C4-2B (cell line): ENCODE data around the gene TMED1.
A peak's percentile ranks its signal among the peaks of the same experiment; 100 is the strongest.
"Not testable (repeated sequence)": the region's sequence is repeated elsewhere in the genome, so short reads cannot be mapped to it uniquely, and the experiment has no call there.

Experiments used
- H3K27ac ChIP-seq: fragments of 450-650 bp; 2 replicates; pipeline ENCODE4 v1.5.1; 2017
- ZFX ChIP-seq: fragments of 450-650 bp; IDR thresholded peaks from 2 replicates; pipeline ENCODE4 v1.6.1; 2017
- TF ChIP-seq, protein P1 (sequence below): fragments of 450-650 bp; conservative IDR thresholded peaks from 2 replicates; pipeline ENCODE4 v1.5.1; 2017; ENCODE audit warnings: mild to moderate bottlenecking

TMED1 gene

GRCh38 chr19:10868872-10869547 is 33.0 kb upstream of the TMED1 start:
- TF ChIP-seq, protein P1, sequence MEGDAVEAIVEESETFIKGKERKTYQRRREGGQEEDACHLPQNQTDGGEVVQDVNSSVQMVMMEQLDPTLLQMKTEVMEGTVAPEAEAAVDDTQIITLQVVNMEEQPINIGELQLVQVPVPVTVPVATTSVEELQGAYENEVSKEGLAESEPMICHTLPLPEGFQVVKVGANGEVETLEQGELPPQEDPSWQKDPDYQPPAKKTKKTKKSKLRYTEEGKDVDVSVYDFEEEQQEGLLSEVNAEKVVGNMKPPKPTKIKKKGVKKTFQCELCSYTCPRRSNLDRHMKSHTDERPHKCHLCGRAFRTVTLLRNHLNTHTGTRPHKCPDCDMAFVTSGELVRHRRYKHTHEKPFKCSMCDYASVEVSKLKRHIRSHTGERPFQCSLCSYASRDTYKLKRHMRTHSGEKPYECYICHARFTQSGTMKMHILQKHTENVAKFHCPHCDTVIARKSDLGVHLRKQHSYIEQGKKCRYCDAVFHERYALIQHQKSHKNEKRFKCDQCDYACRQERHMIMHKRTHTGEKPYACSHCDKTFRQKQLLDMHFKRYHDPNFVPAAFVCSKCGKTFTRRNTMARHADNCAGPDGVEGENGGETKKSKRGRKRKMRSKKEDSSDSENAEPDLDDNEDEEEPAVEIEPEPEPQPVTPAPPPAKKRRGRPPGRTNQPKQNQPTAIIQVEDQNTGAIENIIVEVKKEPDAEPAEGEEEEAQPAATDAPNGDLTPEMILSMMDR: no peak
- TF ChIP-seq ZFX: no peak
- H3K27ac ChIP-seq: no peak overlapping the region

- TF ChIP-seq ZFX: no peak
- TF ChIP-seq, protein P1: no peak
- no peak overlapping the region for H3K27ac ChIP-seq
Observed at GRCh38 chr19:10866495-10866894, 30.5 kb upstream of the TMED1 start.

DNA sequence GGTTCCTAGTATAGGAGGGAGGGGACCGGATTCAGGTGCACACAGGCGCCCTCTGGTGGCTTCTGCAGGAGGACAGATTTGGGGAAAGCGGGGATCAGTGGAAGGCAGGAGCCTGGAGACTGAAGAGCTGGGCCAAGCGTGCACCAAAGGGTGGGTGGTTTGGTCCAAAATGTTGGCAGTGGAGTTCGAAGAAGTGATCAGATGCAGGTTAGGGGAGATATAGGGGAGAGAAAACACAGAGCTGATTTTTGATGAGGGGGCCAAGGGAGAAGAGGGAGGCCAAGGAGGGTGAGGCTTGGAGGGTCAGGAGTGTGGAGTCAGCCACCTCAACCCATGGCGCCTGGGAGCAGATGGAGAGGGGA is 28.5 kb upstream of the TMED1 start:
- H3K27ac ChIP-seq: no peak overlapping the region
- TF ChIP-seq, protein P1: peak; percentile 98
- TF ChIP-seq ZFX: no peak

GRCh38 chr19:10863107-10863717 is 27.2 kb upstream of the TMED1 start:
- H3K27ac ChIP-seq: no peak overlapping the region
- TF ChIP-seq ZFX: no peak
- TF ChIP-seq, protein P1: no peak

GRCh38 chr19:10862561-10863106 is 26.6 kb upstream of the TMED1 start:
- no peak overlapping the region for H3K27ac ChIP-seq
- TF ChIP-seq ZFX: no peak
- TF ChIP-seq, protein P1: no peak

DNA sequence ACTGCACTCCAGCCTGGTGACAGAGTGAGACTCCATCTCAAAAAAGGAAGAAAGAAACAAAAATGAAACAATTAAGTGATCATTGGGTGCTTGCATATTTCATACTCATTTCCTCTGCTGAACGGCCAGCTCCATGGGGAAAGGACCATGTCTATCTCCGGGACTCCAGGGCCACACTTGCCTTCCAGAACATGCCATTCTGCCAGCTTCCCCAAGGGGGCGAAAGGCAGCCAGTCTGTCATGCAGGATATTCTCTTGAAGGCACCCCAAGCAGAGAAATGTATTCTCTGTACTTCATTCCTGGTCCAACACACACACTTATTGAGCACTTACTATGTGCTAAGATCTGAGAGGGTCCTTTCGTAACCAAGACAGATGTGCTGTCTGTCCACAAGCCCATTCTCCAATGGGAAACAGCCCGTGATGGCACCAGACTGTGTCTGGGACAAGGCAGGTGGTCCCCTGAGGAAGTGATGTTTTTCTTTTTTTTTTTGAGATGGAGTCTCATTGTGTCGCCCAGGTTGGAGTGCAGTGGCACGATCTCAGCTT is 25.2 kb upstream of the TMED1 start:
- TF ChIP-seq, protein P1: peak; percentile 57
- TF ChIP-seq ZFX: no peak
- no peak overlapping the region for H3K27ac ChIP-seq

DNA sequence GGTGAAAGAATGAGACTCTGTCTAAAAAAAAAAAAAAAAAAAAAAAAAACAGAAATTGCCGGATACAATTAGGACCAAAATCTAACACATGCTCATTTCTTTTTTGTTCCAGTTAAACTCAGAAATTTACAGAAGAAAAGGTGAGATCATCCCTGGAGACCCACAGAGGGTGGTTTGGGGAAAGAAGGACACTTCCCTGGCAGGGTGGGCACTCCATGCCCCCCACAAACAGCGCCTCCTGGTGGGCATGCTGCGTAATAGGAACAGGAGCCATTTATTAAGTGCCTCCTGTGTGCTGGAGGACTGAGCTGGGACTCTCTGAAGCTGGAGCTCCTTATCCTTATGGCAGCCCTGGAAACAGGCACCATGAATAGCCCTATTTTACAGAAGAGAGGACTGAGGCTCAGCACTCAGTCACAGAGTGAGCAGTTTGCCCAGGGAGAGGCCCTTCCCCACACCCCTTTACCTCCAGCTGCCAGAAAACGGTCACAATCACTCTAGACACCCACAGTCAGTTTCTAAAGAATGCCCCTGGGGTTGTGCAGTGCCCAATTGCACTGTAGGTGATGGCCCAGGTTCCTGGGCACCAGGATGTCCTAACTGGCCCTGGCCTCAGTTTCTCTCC is 22.3 kb upstream of the TMED1 start:
- no peak overlapping the region for H3K27ac ChIP-seq
- no peak for TF ChIP-seq ZFX
- TF ChIP-seq, protein P1: peak; percentile 86

- H3K27ac ChIP-seq: not testable (repeated sequence)
Observed at GRCh38 chr19:10856899-10857298, 20.9 kb upstream of the TMED1 start.
